Activated naive CD8-positive, alpha-beta T cell treated with anti-CD3 and anti-CD28 coated beads, Interleukin-2, amount 10 ng/mL, durations not matched to agents 7 days and 5 days (primary cell): Measurements from ENCODE around the gene ARFRP1. TPM values are rescaled to one million over a fixed set of nuclear protein-coding genes. Genes with fewer than 3 reads are reported as not detected.

Source experiments
- ATAC-seq: fragments of 150-1000 bp; cut with Tn5 transposase; one replicate; pipeline ENCODE4 v1.10.0; 2021; ENCODE audit warnings: low read depth, moderate library complexity
- POLR2A ChIA-PET: fragments of 350-600 bp; sonication (Branson Sonifier 250); formaldehyde crosslinking; loops from one replicate; lab custom pipeline; 2021; ENCODE audit warnings: antibody characterized with exemption; lab: Charles Lee
- DNase-seq: peaks from one replicate; pipeline ENCODE4 v3.0.0; 2021
- H3K27ac Mint-ChIP-seq: one replicate; pipeline ENCODE4 v1.8.0; 2022; ENCODE audit warnings: mild to moderate bottlenecking, mixed read lengths
- H3K27me3 Mint-ChIP-seq: one replicate; pipeline ENCODE4 v1.8.0; 2022; ENCODE audit warnings: mild to moderate bottlenecking, moderate library complexity, mixed read lengths
- H3K36me3 Mint-ChIP-seq: one replicate; pipeline ENCODE4 v1.8.0; 2021; ENCODE audit warnings: mild to moderate bottlenecking, mixed read lengths
- H3K4me1 Mint-ChIP-seq: one replicate; pipeline ENCODE4 v1.8.0; 2021; ENCODE audit warnings: mixed read lengths
- H3K4me3 Mint-ChIP-seq: one replicate; pipeline ENCODE4 v1.8.0; 2022; ENCODE audit warnings: mild to moderate bottlenecking, moderate library complexity, mixed read lengths
- H3K9me3 Mint-ChIP-seq: one replicate; pipeline ENCODE4 v1.8.0; 2021; ENCODE audit warnings: mixed read lengths
- total RNA-seq, 2 experiments: library from RNA; stranded (reverse); gene quantifications; one replicate each; pipeline ENCODE4 v1.2.3, GENCODE V29; 2021

ARFRP1 gene
- total RNA-seq, 2 experiments from 2014 or later: 68.8 to 73.1 TPM

- no peaks in the 10 kb centered on the region for H3K27me3 Mint-ChIP-seq
- no peak for DNase-seq
- POLR2A ChIA-PET: interaction anchor here (0.6 to 5.9 kb wide), 6 partner anchors 16 to 156 kb away, joined by 3 to 98 read pairs (median 20); partner anchors contain the start of genes LIME1, SLC2A4RG and TPD52L2
Measured at GRCh38 chr20:63709149-63709527, 1.4 kb upstream of the ARFRP1 start.

GRCh38 chr20:63708301-63709148 is 749 bp upstream of the ARFRP1 start:
- no peaks in the 10 kb centered on the region for H3K27me3 Mint-ChIP-seq
- peaks cover 42% of the 10 kb centered on the region for H3K36me3 Mint-ChIP-seq
- H3K4me3 Mint-ChIP-seq: peak overlapping the region; percentile 87
- peak overlapping the region; percentile 87 for H3K27ac Mint-ChIP-seq
- no peaks in the 10 kb centered on the region for H3K9me3 Mint-ChIP-seq
- peaks cover 38% of the 10 kb centered on the region for H3K4me1 Mint-ChIP-seq
- ATAC-seq (peak; percentile 16), DNase-seq (peak; percentile 53)
- POLR2A ChIA-PET: interaction anchor here (0.6 to 5.9 kb wide), 18 partner anchors 8 to 352 kb away, joined by 3 to 98 read pairs (median 7); partner anchors contain the start of genes LIME1, PPDPF, PTK6 and RTEL1

More at GRCh38 chr20:63709149-63709527, 1.4 kb upstream of the ARFRP1 start:
- Mint-ChIP-seq H3K27ac (no peak overlapping the region), H3K4me1 (peaks cover 38% of the 10 kb centered on the region), H3K4me3 (peak overlapping the region; percentile 87), H3K9me3 (no peaks in the 10 kb centered on the region), H3K36me3 (peaks cover 47% of the 10 kb centered on the region)
- no peak for ATAC-seq

GRCh38 chr20:63706852-63707557 is 771 bp downstream of the ARFRP1 start:
- Mint-ChIP-seq H3K27me3 (no peaks in the 10 kb centered on the region), H3K27ac (peak overlapping the region; percentile 78), H3K4me1 (peaks cover 36% of the 10 kb centered on the region), H3K36me3 (peaks cover 31% of the 10 kb centered on the region), H3K9me3 (no peaks in the 10 kb centered on the region), H3K4me3 (peak overlapping the region; percentile 88)
- POLR2A ChIA-PET: interaction anchor here (1.0 to 5.9 kb wide), 17 partner anchors 9 to 186 kb away, joined by 3 to 98 read pairs (median 8); partner anchors contain the start of genes LIME1, PPDPF, PTK6 and RTEL1
- ATAC-seq (peak; percentile 56), DNase-seq (peak; percentile 77)

- no peak for DNase-seq
- H3K36me3 Mint-ChIP-seq: peaks cover 24% of the 10 kb centered on the region
- no peak for ATAC-seq
- H3K4me1 Mint-ChIP-seq: peaks cover 34% of the 10 kb centered on the region
- H3K27me3 Mint-ChIP-seq: no peaks in the 10 kb centered on the region
- H3K27ac Mint-ChIP-seq: peak overlapping the region; percentile 78
- H3K9me3 Mint-ChIP-seq: no peaks in the 10 kb centered on the region
- POLR2A ChIA-PET: interaction anchor here (1.5 to 5.9 kb wide), 6 partner anchors 16 to 169 kb away, joined by 3 to 98 read pairs (median 16); partner anchors contain the start of genes LIME1, PTK6, SLC2A4RG and TPD52L2
- peak overlapping the region; percentile 88 for H3K4me3 Mint-ChIP-seq
Measured at GRCh38 chr20:63706027-63706695, 1.6 kb downstream of the ARFRP1 start.

- Mint-ChIP-seq H3K27ac (no peak overlapping the region), H3K27me3 (no peaks in the 10 kb centered on the region), H3K4me1 (peaks cover 26% of the 10 kb centered on the region), H3K36me3 (peaks cover 17% of the 10 kb centered on the region), H3K4me3 (no peak overlapping the region), H3K9me3 (no peaks in the 10 kb centered on the region)
- ATAC-seq (no peak), DNase-seq (no peak)
- POLR2A ChIA-PET: interaction anchor here (1.4 to 5.9 kb wide), 4 partner anchors 31 to 78 kb away, joined by 3 to 98 read pairs (median 12); partner anchors contain the start of genes LIME1 and SLC2A4RG
Measured at GRCh38 chr20:63705232-63706026, 2.3 kb downstream of the ARFRP1 start.

DNA sequence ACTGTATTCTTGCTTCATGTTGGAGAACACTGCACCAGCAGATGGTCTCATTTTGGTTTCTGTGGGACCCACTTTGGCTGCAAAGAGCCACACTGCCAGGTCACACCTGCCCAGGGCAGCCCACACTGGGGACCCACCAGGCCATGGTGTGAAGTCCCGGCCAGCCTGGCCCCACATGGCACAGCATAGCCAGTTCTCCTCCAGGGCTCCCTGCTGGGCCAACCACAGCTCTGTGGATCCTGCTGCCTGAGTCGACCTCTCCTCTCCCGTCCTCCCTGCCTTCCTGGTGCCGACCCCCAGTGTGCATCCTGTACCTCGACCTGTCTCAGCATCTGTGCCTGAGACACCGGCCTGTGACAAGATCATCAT is 3.0 kb downstream of the ARFRP1 start:
- no peaks in the 10 kb centered on the region for H3K27me3 Mint-ChIP-seq
- ATAC-seq: no peak
- H3K4me1 Mint-ChIP-seq: peaks cover 22% of the 10 kb centered on the region
- no peaks in the 10 kb centered on the region for H3K9me3 Mint-ChIP-seq
- H3K27ac Mint-ChIP-seq: no peak overlapping the region
- no peak for DNase-seq
- no peak overlapping the region for H3K4me3 Mint-ChIP-seq
- POLR2A ChIA-PET: interaction anchor here (1.4 kb wide), 1 partner anchor 77 kb away, joined by 4 read pairs; no protein-coding TSS in a partner anchor
- peaks cover 13% of the 10 kb centered on the region for H3K36me3 Mint-ChIP-seq

DNA sequence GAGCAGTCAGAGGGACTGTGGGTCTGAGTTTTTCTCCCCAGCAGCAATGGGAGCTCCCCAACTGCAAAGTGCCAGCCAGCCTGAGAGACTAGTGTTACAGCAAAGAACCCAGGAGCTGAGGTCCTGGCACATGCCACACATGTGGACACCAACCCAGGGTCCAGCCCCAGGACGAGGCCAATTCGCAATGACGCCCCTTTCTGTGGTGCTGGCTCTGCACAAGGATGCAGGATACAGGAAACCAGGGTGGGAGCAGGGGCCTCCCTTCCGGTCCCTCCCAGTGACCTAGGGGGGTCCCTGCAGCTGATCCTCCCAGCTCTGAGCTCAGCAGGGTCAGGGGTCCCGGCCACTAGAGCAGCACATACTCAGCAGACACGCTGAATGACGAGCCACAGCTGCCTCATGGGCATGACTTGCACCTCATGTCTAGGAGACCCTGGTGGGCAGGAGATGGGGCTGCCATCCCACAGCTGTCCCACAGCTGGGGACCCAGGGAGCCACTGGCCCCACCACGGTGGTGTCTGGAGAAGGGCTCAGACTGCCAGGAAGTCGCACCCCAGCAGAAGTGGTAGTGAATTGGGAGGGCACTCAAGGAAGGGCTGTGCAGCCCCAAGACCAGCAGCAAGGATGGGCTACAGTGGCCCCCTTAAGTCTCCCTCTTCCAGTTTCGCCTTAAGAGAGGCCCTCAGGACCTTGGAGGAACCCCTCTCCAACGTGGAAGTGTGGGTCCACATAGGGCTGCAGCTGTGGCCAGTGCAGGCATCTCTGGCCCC is 3.6 kb downstream of the ARFRP1 start:
- ATAC-seq (no peak), DNase-seq (no peak)
- peaks cover 13% of the 10 kb centered on the region for H3K36me3 Mint-ChIP-seq
- no peak overlapping the region for H3K4me3 Mint-ChIP-seq
- H3K27ac Mint-ChIP-seq: no peak overlapping the region
- POLR2A ChIA-PET: interaction anchor here (1.2 to 1.4 kb wide), 3 partner anchors 33 to 77 kb away, joined by 3 to 4 read pairs (median 4); partner anchors contain the start of gene RTEL1
- H3K4me1 Mint-ChIP-seq: peaks cover 18% of the 10 kb centered on the region
- no peaks in the 10 kb centered on the region for H3K27me3 Mint-ChIP-seq
- H3K9me3 Mint-ChIP-seq: no peaks in the 10 kb centered on the region

- peaks cover 9% of the 10 kb centered on the region for H3K36me3 Mint-ChIP-seq
- H3K27ac Mint-ChIP-seq: no peak overlapping the region
- POLR2A ChIA-PET: interaction anchor here (1.2 kb wide), 2 partner anchors 34 to 45 kb away, joined by 3 to 4 read pairs; partner anchors contain the start of gene RTEL1
- ATAC-seq (no peak), DNase-seq (no peak)
- H3K4me1 Mint-ChIP-seq: peaks cover 13% of the 10 kb centered on the region
- H3K9me3 Mint-ChIP-seq: no peaks in the 10 kb centered on the region
- H3K27me3 Mint-ChIP-seq: no peaks in the 10 kb centered on the region
- no peak overlapping the region for H3K4me3 Mint-ChIP-seq
Measured at GRCh38 chr20:63703471-63703975, 4.3 kb downstream of the ARFRP1 start.

DNA sequence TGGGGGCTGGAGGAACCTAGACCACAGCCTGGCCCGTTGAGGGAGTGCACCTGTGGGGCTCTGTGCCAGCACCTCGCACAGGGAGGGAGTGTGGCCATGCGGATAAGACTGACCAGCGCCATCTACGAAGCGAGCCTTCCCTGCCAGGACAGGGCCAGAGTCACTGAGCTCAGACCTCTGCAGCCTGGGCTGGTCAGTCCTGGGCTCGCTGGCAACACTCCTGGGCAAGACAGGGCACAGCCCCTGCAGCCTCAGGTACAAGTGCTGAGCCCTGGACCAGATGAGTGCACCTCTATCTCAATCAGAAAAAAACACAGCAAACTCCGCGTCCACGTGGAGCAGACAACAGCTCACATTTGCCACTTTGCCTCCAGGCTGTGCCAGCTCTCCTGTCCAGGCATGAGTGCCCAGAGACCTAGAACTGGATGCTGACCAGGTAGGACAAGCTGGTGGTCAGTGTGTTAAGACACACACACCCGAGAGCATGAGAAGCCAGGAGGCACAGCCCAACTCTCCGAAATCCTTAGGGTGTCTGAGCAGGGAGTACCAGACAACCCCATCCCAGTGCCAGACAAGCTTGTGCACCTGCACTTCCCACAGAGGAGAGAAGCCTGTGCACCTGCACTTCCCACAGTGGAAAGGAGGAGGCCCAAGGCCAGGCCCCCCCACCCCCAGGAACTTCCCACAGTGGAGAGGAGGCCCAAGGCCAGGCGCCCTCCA is 4.9 kb downstream of the ARFRP1 start:
- H3K4me3 Mint-ChIP-seq: no peak overlapping the region
- H3K4me1 Mint-ChIP-seq: peaks cover 12% of the 10 kb centered on the region
- no peaks in the 10 kb centered on the region for H3K27me3 Mint-ChIP-seq
- no peak for DNase-seq
- POLR2A ChIA-PET: interaction anchor here (1.2 kb wide), 2 partner anchors 35 to 45 kb away, joined by 3 to 4 read pairs; partner anchors contain the start of gene RTEL1
- H3K27ac Mint-ChIP-seq: peak overlapping the region; percentile 16
- peaks cover 8% of the 10 kb centered on the region for H3K36me3 Mint-ChIP-seq
- no peaks in the 10 kb centered on the region for H3K9me3 Mint-ChIP-seq
- ATAC-seq: no peak

- Mint-ChIP-seq H3K9me3 (no peaks in the 10 kb centered on the region), H3K4me3 (no peak overlapping the region), H3K36me3 (peaks cover 8% of the 10 kb centered on the region), H3K27ac (peak overlapping the region; percentile 16), H3K4me1 (peaks cover 12% of the 10 kb centered on the region), H3K27me3 (no peaks in the 10 kb centered on the region)
- POLR2A ChIA-PET: interaction anchor here (0.7 kb wide), 1 partner anchor 181 kb away, joined by 3 read pairs; no protein-coding TSS in a partner anchor
- DNase-seq (no peak), ATAC-seq (no peak)
Measured at GRCh38 chr20:63702036-63702665, 5.6 kb downstream of the ARFRP1 start.
